ENCODE measurements around the gene KPRP. TPM values are rescaled to one million over a fixed set of nuclear protein-coding genes. Genes with fewer than 3 reads are reported as not detected.

The KPRP gene
- total RNA-seq, 1 experiment from 2014 or later = not detected

- no peaks in the 10 kb centered on the region for H4K20me1 ChIP-seq (ENCODE audit: low read length)
- no peaks in the 10 kb centered on the region; the same call in 1 of the 2 replicates for H3K9me2 ChIP-seq (replicated peaks; ENCODE audit: low read length)
- H2AFZ ChIP-seq (ENCODE audit: low read length) = no peak overlapping the region
- intact Hi-C loops (cut with micrococcal nuclease) = no loop called here
- no peak overlapping the region for H3K4me3 ChIP-seq (ENCODE audit: low read length)
- H3K9ac ChIP-seq (ENCODE audit: low read length) = no peak overlapping the region
- H3K4me1 ChIP-seq (ENCODE audit: insufficient read depth, low read length) = no peaks in the 10 kb centered on the region; the same call in 1 of the 2 replicates
- BruUV-seq (replicated peaks) = no TSS peak
- H3K27me3 ChIP-seq (ENCODE audit: low read length) = peaks cover 8% of the 10 kb centered on the region; the same call in 1 of the 2 replicates
- ATAC-seq (no peak), DNase-seq (no peak)
- no peaks in the 10 kb centered on the region for H3K9me3 ChIP-seq (ENCODE audit: low read length)
- no peak overlapping the region for H3K4me2 ChIP-seq (ENCODE audit: low read length)
- ChIA-PET POLR2A (ENCODE audit: unreplicated experiment) (no interaction called here), CTCF (no interaction called here)
- H3K36me3 ChIP-seq (ENCODE audit: low read depth, low read length) = no peaks in the 10 kb centered on the region
- H3K79me2 ChIP-seq (ENCODE audit: low read length) = no peaks in the 10 kb centered on the region
- no peaks in the 10 kb centered on the region for H3F3A ChIP-seq (ENCODE audit: low read length, unreplicated experiment)
- no peak overlapping the region for H3K27ac ChIP-seq (ENCODE audit: low read length)
- TF ChIP-seq EZH2 (IDR thresholded peaks at IDR 0.05; ENCODE audit: low read length, unreplicated experiment) = no peak
- no peak for TF ChIP-seq EZH2phosphoT487 (IDR thresholded peaks at IDR 0.05; ENCODE audit: borderline replicate concordance, low read length)
- no peak for TF ChIP-seq CTCF (conservative IDR thresholded peaks at IDR 0.05; ENCODE audit: low read depth, low read length)
Observed at GRCh38 chr1:152758636-152759035, 811 bp downstream of the KPRP start.

GRCh38 chr1:152759453-152760173 is 1.8 kb downstream of the KPRP start:
- no peaks in the 10 kb centered on the region for H3F3A ChIP-seq (ENCODE audit: low read length, unreplicated experiment)
- H3K4me3 ChIP-seq (ENCODE audit: low read length) = no peak overlapping the region
- TF ChIP-seq EZH2phosphoT487 (IDR thresholded peaks at IDR 0.05; ENCODE audit: borderline replicate concordance, low read length) (no peak), CTCF (conservative IDR thresholded peaks at IDR 0.05; ENCODE audit: low read depth, low read length) (no peak), EZH2 (IDR thresholded peaks at IDR 0.05; ENCODE audit: low read length, unreplicated experiment) (no peak)
- no peak overlapping the region for H3K27ac ChIP-seq (ENCODE audit: low read length)
- no peaks in the 10 kb centered on the region for H3K36me3 ChIP-seq (ENCODE audit: low read depth, low read length)
- H4K20me1 ChIP-seq (ENCODE audit: low read length) = no peaks in the 10 kb centered on the region
- no peak overlapping the region for H3K9ac ChIP-seq (ENCODE audit: low read length)
- no peak overlapping the region for H3K4me2 ChIP-seq (ENCODE audit: low read length)
- H2AFZ ChIP-seq (ENCODE audit: low read length) = no peak overlapping the region
- H3K9me3 ChIP-seq (ENCODE audit: low read length) = no peaks in the 10 kb centered on the region
- H3K9me2 ChIP-seq (replicated peaks; ENCODE audit: low read length) = no peaks in the 10 kb centered on the region
- DNase-seq (no peak), ATAC-seq (no peak)
- H3K4me1 ChIP-seq (ENCODE audit: insufficient read depth, low read length) = no peaks in the 10 kb centered on the region; the same call in 1 of the 2 replicates
- peaks cover 8% of the 10 kb centered on the region; the same call in 1 of the 2 replicates for H3K27me3 ChIP-seq (ENCODE audit: low read length)
- intact Hi-C loops (cut with micrococcal nuclease) = no loop called here
- no peaks in the 10 kb centered on the region for H3K79me2 ChIP-seq (ENCODE audit: low read length)
- ChIA-PET CTCF (no interaction called here), POLR2A (ENCODE audit: unreplicated experiment) (no interaction called here)
- no TSS peak for BruUV-seq (replicated peaks)

DNA sequence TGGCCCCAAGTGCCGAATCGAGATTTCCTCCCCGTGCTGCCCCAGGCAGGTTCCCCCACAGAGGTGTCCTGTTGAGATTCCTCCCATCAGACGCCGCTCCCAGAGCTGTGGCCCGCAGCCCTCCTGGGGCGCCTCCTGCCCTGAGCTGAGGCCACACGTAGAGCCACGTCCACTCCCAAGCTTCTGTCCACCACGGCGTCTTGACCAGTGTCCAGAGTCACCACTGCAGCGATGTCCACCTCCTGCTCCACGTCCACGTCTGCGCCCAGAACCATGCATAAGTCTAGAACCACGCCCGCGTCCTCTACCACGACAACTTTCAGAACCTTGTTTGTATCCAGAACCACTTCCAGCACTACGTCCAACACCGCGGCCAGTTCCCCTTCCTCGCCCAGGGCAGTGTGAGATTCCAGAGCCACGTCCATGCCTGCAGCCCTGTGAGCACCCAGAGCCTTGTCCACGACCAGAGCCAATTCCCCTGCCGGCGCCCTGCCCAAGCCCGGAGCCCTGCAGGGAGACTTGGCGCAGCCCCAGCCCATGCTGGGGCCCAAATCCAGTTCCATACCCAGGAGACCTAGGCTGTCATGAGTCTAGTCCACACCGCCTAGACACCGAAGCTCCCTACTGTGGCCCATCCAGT is 2.8 kb downstream of the KPRP start:
- intact Hi-C loops (cut with micrococcal nuclease) = no loop called here
- Histone ChIP-seq H4K20me1 (ENCODE audit: low read length) (no peaks in the 10 kb centered on the region), H3K9ac (ENCODE audit: low read length) (no peak overlapping the region), H3K27me3 (ENCODE audit: low read length) (peaks cover 7% of the 10 kb centered on the region; the same call in 1 of the 2 replicates), H3K4me1 (ENCODE audit: insufficient read depth, low read length) (no peaks in the 10 kb centered on the region; the same call in 1 of the 2 replicates), H3F3A (ENCODE audit: low read length, unreplicated experiment) (no peaks in the 10 kb centered on the region), H3K9me3 (ENCODE audit: low read length) (no peaks in the 10 kb centered on the region), H3K4me2 (ENCODE audit: low read length) (no peak overlapping the region), H3K36me3 (ENCODE audit: low read depth, low read length) (no peaks in the 10 kb centered on the region), H3K9me2 (replicated peaks; ENCODE audit: low read length) (no peaks in the 10 kb centered on the region), H2AFZ (ENCODE audit: low read length) (no peak overlapping the region), H3K4me3 (ENCODE audit: low read length) (no peak overlapping the region), H3K27ac (ENCODE audit: low read length) (no peak overlapping the region), H3K79me2 (ENCODE audit: low read length) (no peaks in the 10 kb centered on the region)
- TF ChIP-seq CTCF (conservative IDR thresholded peaks at IDR 0.05; ENCODE audit: low read depth, low read length) (no peak), EZH2 (IDR thresholded peaks at IDR 0.05; ENCODE audit: low read length, unreplicated experiment) (no peak), EZH2phosphoT487 (IDR thresholded peaks at IDR 0.05; ENCODE audit: borderline replicate concordance, low read length) (no peak)
- ChIA-PET CTCF (no interaction called here), POLR2A (ENCODE audit: unreplicated experiment) (no interaction called here)
- ATAC-seq (no peak), DNase-seq (no peak)
- no TSS peak for BruUV-seq (replicated peaks)
